A549 (cell line): Measurements from ENCODE around the gene MTMR12. TPM values are rescaled to one million over a fixed set of nuclear protein-coding genes. Genes with fewer than 3 reads are reported as not detected.

Experiments
- ATAC-seq, 2 experiments: fragments of 200-7000 bp in 1 of 2; fragments of >200 bp in 1 of 2; cut with Nextera tagmentation in 1 of 2; cut with Tn5 transposase in 1 of 2; 3 replicates each; pipeline versions ENCODE4 v1.8.0 to v1.9.1; 2018 to 2020; ENCODE audit warnings: mild to moderate bottlenecking in 1 of 2, moderate library complexity in 1 of 2
- CTCF ChIA-PET: fragments of 300-600 bp; sonication (Branson Sonifier 250); formaldehyde crosslinking; extraction: SDS; loops from one replicate; lab custom pipeline; 2021; ENCODE audit warnings: antibody characterized with exemption, inconsistent platforms; lab: Yijun Ruan, JAX
- POLR2A ChIA-PET: fragments of 350-600 bp; formaldehyde crosslinking; extraction: SDS; loops from one replicate; lab custom pipeline; 2021; ENCODE audit warnings: antibody characterized with exemption, inconsistent platforms; lab: Yijun Ruan, JAX
- DNase-seq, 2 experiments: peaks; one replicate each; pipeline versions ENCODE4 v3.0.0 to v3.0.0-alpha.2; 2011 to 2016; ENCODE audit warnings: low read depth in 1 of 2, low spot score in 1 of 2
- FAIRE-seq: peaks from 2 replicates; lab custom pipeline; 2011; peaks lifted over from hg19 to GRCh38; lab: Jason Lieb, UNC
- H3K27ac ChIP-seq, 2 experiments: fragments of >200 bp; sonication (Bioruptor Twin); formaldehyde crosslinking; 3 replicates each; pipeline ENCODE4 v1.5.1; 2016 to 2017
- H3K4me1 ChIP-seq: fragments of >200 bp; sonication (Bioruptor Twin); formaldehyde crosslinking; 3 replicates; pipeline ENCODE4 v1.6.1; 2016
- H3K4me2 ChIP-seq: fragments of >200 bp; sonication (Bioruptor Twin); formaldehyde crosslinking; 3 replicates; pipeline ENCODE4 v1.6.1; 2016
- H3K4me3 ChIP-seq: fragments of >200 bp; sonication (Bioruptor Twin); formaldehyde crosslinking; 3 replicates; pipeline ENCODE4 v1.5.1; 2016
- H3K9me3 ChIP-seq: fragments of >200 bp; sonication (Bioruptor Twin); formaldehyde crosslinking; 3 replicates; pipeline ENCODE4 v1.6.1; 2016
- EP300 ChIP-seq, 2 experiments: fragments of >200 bp; sonication (Bioruptor Twin); formaldehyde crosslinking; IDR thresholded peaks; 2 replicates in 1 of 2; 3 replicates in 1 of 2; pipeline ENCODE4 v1.6.1; 2016 to 2017
- FOXS1 ChIP-seq: fragments of 250-450 bp; sonication (Bioruptor Pico); IDR thresholded peaks from 2 replicates; pipeline ENCODE4 v1.5.0; 2020; ENCODE audit warnings: mild to moderate bottlenecking, moderate library complexity
- HDAC2 ChIP-seq: fragments of 200-600 bp; sonication (generic); IDR thresholded peaks from 2 replicates; pipeline ENCODE4 v1.6.1; 2016
- HEYL ChIP-seq: fragments of 250-450 bp; sonication (Bioruptor Pico); IDR thresholded peaks from 2 replicates; pipeline ENCODE4 v1.8.0; 2021; ENCODE audit warnings: mild to moderate bottlenecking, moderate library complexity
- HOXA7 ChIP-seq: fragments of 250-450 bp; sonication (Bioruptor Pico); IDR thresholded peaks from 2 replicates; pipeline ENCODE4 v1.5.0; 2020; ENCODE audit warnings: mild to moderate bottlenecking, moderate library complexity
- HOXB13 ChIP-seq: fragments of 250-450 bp; sonication (Bioruptor Pico); IDR thresholded peaks from 2 replicates; pipeline ENCODE4 v1.5.0; 2020; ENCODE audit warnings: low read depth, mild to moderate bottlenecking, moderate library complexity
- JUN ChIP-seq, 2 experiments: fragments of >200 bp; sonication (Bioruptor Twin); formaldehyde crosslinking; IDR thresholded peaks; 2 replicates in 1 of 2; 3 replicates in 1 of 2; pipeline ENCODE4 v1.6.1; 2016 to 2017
- JUNB ChIP-seq: fragments of >200 bp; sonication (Bioruptor Twin); formaldehyde crosslinking; IDR thresholded peaks from 2 replicates; pipeline ENCODE4 v1.6.1; 2016
- KDM1A ChIP-seq: fragments of 200-600 bp; sonication (generic); IDR thresholded peaks from 2 replicates; pipeline ENCODE4 v1.6.1; 2016; ENCODE audit warnings: low read depth, mild to moderate bottlenecking
- KDM5A ChIP-seq: fragments of 200-600 bp; sonication (generic); IDR thresholded peaks from 2 replicates; pipeline ENCODE4 v1.6.1; 2016; ENCODE audit warnings: antibody characterized with exemption, mild to moderate bottlenecking
- MAZ ChIP-seq: fragments of 150-350 bp; IDR thresholded peaks from 2 replicates; pipeline ENCODE4 v1.6.1; 2014; ENCODE audit warnings: antibody characterized with exemption, low read depth, low read length, borderline replicate concordance
- NFE2L2 ChIP-seq: fragments of 150-350 bp; conservative IDR thresholded peaks from 2 replicates; pipeline ENCODE4 v1.6.1; 2014; ENCODE audit warnings: low read length
- NR3C1 ChIP-seq: fragments of >200 bp; sonication (Bioruptor Twin); formaldehyde crosslinking; IDR thresholded peaks from 3 replicates; pipeline ENCODE4 v1.6.1; 2017
- POLR2A ChIP-seq: IDR thresholded peaks from 2 replicates; pipeline ENCODE4 v1.6.1; 2012; ENCODE audit warnings: mild to moderate bottlenecking, low read length
- POLR2AphosphoS2 ChIP-seq: conservative IDR thresholded peaks from 2 replicates; pipeline ENCODE4 v1.6.1; 2012; ENCODE audit warnings: low read length, improper control_type of control experiment, inconsistent platforms
- RARB ChIP-seq: fragments of 250-450 bp; sonication (Bioruptor Pico); IDR thresholded peaks from 2 replicates; pipeline ENCODE4 v1.8.0; 2021; ENCODE audit warnings: mild to moderate bottlenecking, moderate library complexity
- TP53 ChIP-seq: fragments of 250-450 bp; sonication (Bioruptor Pico); IDR thresholded peaks from 2 replicates; pipeline ENCODE4 v1.5.0; 2021; ENCODE audit warnings: mild to moderate bottlenecking, moderate library complexity
- ZC3H11A ChIP-seq: fragments of 450-650 bp; IDR thresholded peaks from 2 replicates; pipeline ENCODE4 v1.6.1; 2014; ENCODE audit warnings: antibody characterized with exemption, mild to moderate bottlenecking
- ZFP36 ChIP-seq: fragments of 450-650 bp; IDR thresholded peaks from 2 replicates; pipeline ENCODE4 v1.6.1; 2014; ENCODE audit warnings: borderline replicate concordance; ENCODE audit not compliant: partially characterized antibody
- WGBS: methylation state at CpG from one replicate; pipeline ENCODE4 v1.1.6; 2017; ENCODE audit errors: missing lambda C conversion rate; 5-methylcytosine and 5-hydroxymethylcytosine counted together
- polyA plus RNA-seq, 4 experiments: library from polyadenylated mRNA; depleted of rRNA in 3 of 4; stranded (reverse); fragments of >200 nt; fragmentation: RNase III in 1 of 4; extraction: RNeasy Plus Mini Kit Qiagen cat#74134 plus additional on column Dnase treatment in 1 of 4; gene quantifications; 2 replicates in 3 of 4; 3 replicates in 1 of 4; pipeline ENCODE4 v1.2.3, GENCODE V29; 2011 to 2017
- TF ChIP-seq, protein P1 (sequence below): fragments of 250-450 bp; sonication (Bioruptor Pico); IDR thresholded peaks from 2 replicates; pipeline ENCODE4 v1.5.0; 2020; ENCODE audit warnings: low read depth, mild to moderate bottlenecking, moderate library complexity
- TF ChIP-seq, protein P2 (sequence below): fragments of 200-600 bp; sonication (generic); IDR thresholded peaks from 2 replicates; pipeline ENCODE4 v1.6.1; 2016; ENCODE audit warnings: antibody characterized with exemption, mild to moderate bottlenecking, moderate library complexity
- TF ChIP-seq, protein P3 (sequence below): IDR thresholded peaks from 2 replicates; pipeline ENCODE4 v1.6.1; 2012
- TF ChIP-seq, protein P4 (sequence below): fragments of 250-450 bp; sonication (Bioruptor Pico); IDR thresholded peaks from 2 replicates; pipeline ENCODE4 v1.5.0; 2021; ENCODE audit warnings: mild to moderate bottlenecking, moderate library complexity, borderline replicate concordance

MTMR12 gene
- polyA plus RNA-seq, 2 of the 4 experiments (the other 2 are of a cell fraction): 14.3 to 29.8 TPM

DNA sequence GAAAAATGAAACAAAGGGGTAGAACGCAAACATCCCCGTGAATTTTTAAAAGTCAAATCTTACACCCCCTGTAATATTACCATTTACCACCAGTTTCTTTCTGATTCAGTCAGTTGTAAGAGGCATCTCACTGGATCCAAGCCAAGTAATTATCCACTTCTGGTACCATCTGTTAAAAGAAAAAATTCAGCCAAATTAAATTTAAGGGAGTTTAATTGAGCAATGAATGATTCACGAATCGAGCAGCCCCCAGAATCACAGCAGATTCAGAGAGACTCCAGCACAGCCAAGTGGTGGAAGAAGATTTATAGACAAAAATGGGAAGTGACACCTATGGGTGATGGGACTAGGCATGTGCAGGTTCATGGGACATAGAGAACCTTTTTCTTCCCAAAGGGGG, 29.9 kb upstream of the MTMR12 start:
- no peak for DNase-seq
- WGBS: 3% methylated on average over 4 of the region's 4 CpGs
- CTCF ChIA-PET: interaction anchor here (0.6 to 1.3 kb wide), 3 partner anchors 9 to 15 kb away, joined by 3 to 6 read pairs (median 4); no protein-coding TSS in a partner anchor
- no peak for TF ChIP-seq TP53 (CRISPR knock-in tag)
- no peak for TF ChIP-seq ZC3H11A
- no peak for TF ChIP-seq JUNB
- TF ChIP-seq KDM1A: no peak
- TF ChIP-seq, protein P1, sequence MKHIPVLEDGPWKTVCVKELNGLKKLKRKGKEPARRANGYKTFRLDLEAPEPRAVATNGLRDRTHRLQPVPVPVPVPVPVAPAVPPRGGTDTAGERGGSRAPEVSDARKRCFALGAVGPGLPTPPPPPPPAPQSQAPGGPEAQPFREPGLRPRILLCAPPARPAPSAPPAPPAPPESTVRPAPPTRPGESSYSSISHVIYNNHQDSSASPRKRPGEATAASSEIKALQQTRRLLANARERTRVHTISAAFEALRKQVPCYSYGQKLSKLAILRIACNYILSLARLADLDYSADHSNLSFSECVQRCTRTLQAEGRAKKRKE (CRISPR knock-in tag): no peak
- TF ChIP-seq HEYL (CRISPR knock-in tag): no peak
- TF ChIP-seq, protein P2, sequence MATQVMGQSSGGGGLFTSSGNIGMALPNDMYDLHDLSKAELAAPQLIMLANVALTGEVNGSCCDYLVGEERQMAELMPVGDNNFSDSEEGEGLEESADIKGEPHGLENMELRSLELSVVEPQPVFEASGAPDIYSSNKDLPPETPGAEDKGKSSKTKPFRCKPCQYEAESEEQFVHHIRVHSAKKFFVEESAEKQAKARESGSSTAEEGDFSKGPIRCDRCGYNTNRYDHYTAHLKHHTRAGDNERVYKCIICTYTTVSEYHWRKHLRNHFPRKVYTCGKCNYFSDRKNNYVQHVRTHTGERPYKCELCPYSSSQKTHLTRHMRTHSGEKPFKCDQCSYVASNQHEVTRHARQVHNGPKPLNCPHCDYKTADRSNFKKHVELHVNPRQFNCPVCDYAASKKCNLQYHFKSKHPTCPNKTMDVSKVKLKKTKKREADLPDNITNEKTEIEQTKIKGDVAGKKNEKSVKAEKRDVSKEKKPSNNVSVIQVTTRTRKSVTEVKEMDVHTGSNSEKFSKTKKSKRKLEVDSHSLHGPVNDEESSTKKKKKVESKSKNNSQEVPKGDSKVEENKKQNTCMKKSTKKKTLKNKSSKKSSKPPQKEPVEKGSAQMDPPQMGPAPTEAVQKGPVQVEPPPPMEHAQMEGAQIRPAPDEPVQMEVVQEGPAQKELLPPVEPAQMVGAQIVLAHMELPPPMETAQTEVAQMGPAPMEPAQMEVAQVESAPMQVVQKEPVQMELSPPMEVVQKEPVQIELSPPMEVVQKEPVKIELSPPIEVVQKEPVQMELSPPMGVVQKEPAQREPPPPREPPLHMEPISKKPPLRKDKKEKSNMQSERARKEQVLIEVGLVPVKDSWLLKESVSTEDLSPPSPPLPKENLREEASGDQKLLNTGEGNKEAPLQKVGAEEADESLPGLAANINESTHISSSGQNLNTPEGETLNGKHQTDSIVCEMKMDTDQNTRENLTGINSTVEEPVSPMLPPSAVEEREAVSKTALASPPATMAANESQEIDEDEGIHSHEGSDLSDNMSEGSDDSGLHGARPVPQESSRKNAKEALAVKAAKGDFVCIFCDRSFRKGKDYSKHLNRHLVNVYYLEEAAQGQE: no peak
- TF ChIP-seq ZFP36: no peak
- TF ChIP-seq NR3C1: no peak
- TF ChIP-seq HDAC2: no peak
- no peak for TF ChIP-seq RARB (CRISPR knock-in tag)
- no peak for TF ChIP-seq HOXB13 (CRISPR knock-in tag)
- no peak for TF ChIP-seq NFE2L2
- no peak for TF ChIP-seq KDM5A
- TF ChIP-seq EP300 (IDR thresholded peaks at IDR 0.05): no peak
- TF ChIP-seq, all 56 proteins: peak for 0
- H3K4me3 ChIP-seq: no peak overlapping the region
- H3K4me1 ChIP-seq: no peaks in the 10 kb centered on the region
- ATAC-seq (no peak), FAIRE-seq (no peak)
- H3K27ac ChIP-seq: no peak overlapping the region
- no peak overlapping the region for H3K4me2 ChIP-seq
- POLR2A ChIA-PET: no interaction called here
- peaks cover 38% of the 10 kb centered on the region for H3K9me3 ChIP-seq

DNA sequence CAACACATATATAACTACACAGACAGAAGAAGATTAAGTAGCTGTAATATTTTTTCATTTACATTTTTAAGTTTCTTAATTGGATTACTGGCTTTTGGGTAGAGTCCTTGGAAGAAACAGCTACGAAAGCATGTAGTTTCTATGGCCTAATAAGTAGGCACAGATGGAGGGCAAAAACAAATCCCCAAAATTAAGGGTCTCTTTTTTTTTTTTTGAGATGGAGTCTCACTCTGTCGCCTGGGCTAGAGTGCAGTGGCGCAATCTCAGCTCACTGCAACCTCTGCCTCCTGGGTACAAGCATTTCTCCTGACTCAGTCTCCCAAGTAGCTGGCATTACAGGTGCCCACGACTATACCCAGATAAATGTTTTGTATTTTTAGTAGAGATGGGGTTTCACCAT, 27.1 kb upstream of the MTMR12 start:
- Histone ChIP-seq H3K4me2 (no peak overlapping the region), H3K9me3 (peaks cover 38% of the 10 kb centered on the region), H3K4me3 (no peak overlapping the region), H3K27ac (no peak overlapping the region), H3K4me1 (no peaks in the 10 kb centered on the region)
- TF ChIP-seq HDAC2 (no peak), POLR2AphosphoS2 (no peak), POLR2A (no peak), HOXA7 (no peak), MAZ (no peak), JUN (IDR thresholded peaks at IDR 0.05) (no peak), FOXS1 (CRISPR knock-in tag) (no peak)
- TF ChIP-seq, protein P3, sequence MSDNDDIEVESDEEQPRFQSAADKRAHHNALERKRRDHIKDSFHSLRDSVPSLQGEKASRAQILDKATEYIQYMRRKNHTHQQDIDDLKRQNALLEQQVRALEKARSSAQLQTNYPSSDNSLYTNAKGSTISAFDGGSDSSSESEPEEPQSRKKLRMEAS: no peak
- TF ChIP-seq, protein P4, sequence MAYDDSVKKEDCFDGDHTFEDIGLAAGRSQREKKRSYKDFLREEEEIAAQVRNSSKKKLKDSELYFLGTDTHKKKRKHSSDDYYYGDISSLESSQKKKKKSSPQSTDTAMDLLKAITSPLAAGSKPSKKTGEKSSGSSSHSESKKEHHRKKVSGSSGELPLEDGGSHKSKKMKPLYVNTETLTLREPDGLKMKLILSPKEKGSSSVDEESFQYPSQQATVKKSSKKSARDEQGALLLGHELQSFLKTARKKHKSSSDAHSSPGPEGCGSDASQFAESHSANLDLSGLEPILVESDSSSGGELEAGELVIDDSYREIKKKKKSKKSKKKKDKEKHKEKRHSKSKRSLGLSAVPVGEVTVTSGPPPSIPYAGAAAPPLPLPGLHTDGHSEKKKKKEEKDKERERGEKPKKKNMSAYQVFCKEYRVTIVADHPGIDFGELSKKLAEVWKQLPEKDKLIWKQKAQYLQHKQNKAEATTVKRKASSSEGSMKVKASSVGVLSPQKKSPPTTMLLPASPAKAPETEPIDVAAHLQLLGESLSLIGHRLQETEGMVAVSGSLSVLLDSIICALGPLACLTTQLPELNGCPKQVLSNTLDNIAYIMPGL (CRISPR knock-in tag): no peak
- FAIRE-seq (no peak), DNase-seq (no peak), ATAC-seq (no peak)
- ChIA-PET CTCF (interaction anchor here (1.0 to 3.9 kb wide), 3 partner anchors 10 to 111 kb away, joined by 3 to 27 read pairs (median 8); no protein-coding TSS in a partner anchor), POLR2A (no interaction called here)
- WGBS: 49% methylated on average over 4 of the region's 4 CpGs
